Heart right ventricle (tissue), 16 donors: Measurements from ENCODE around the gene NOX5. TPM values are rescaled to one million over a fixed set of nuclear protein-coding genes. Genes with fewer than 3 reads are reported as not detected.

Experiments
- ATAC-seq, 8 donors: fragments of 200-7000 bp; cut with Tn5 transposase; one replicate each; pipeline ENCODE4 v1.9.1; 2020; ENCODE audit warnings: mild to moderate bottlenecking in 8 of 8, moderate library complexity in 8 of 8, moderate number of reproducible peaks in 1 of 8
- DNase-seq, 2 donors: peaks; one replicate each; pipeline ENCODE4 v3.0.0-alpha.2; 2020
- H3K27ac ChIP-seq, 10 donors: fragments of 200-600 bp; sonication (generic) in 2 of 10; one replicate each; pipeline versions ENCODE4 v1.5.0 to v1.8.0; 2020 to 2022; ENCODE audit warnings: mild to moderate bottlenecking in 3 of 10
- H3K27me3 ChIP-seq, 7 donors: fragments of 200-600 bp; one replicate each; pipeline ENCODE4 v1.8.0; 2021 to 2022; ENCODE audit warnings: mild to moderate bottlenecking in 2 of 7
- H3K36me3 ChIP-seq, 9 donors: fragments of 200-600 bp; sonication (generic) in 1 of 9; one replicate each; pipeline versions ENCODE4 v1.5.0 to v1.8.0; 2020 to 2022; ENCODE audit warnings: mild to moderate bottlenecking in 2 of 9
- H3K4me1 ChIP-seq, 9 donors: fragments of 200-600 bp; sonication (generic) in 1 of 9; one replicate each; pipeline versions ENCODE4 v1.5.0 to v1.8.0; 2020 to 2022; ENCODE audit warnings: mild to moderate bottlenecking in 4 of 9
- H3K4me3 ChIP-seq, 10 donors: fragments of 200-600 bp; sonication (generic) in 2 of 10; one replicate each; pipeline versions ENCODE4 v1.5.0 to v1.8.0; 2020 to 2022; ENCODE audit warnings: mild to moderate bottlenecking in 7 of 10, moderate library complexity in 2 of 10
- H3K9me3 ChIP-seq, 11 donors: fragments of 200-600 bp in 10 of 11; sonication (generic) in 2 of 11; one replicate each; pipeline versions ENCODE4 v1.5.0 to v1.8.0; 2013 to 2022; ENCODE audit warnings: mild to moderate bottlenecking in 2 of 11, control low read depth in 1 of 11, moderate library complexity in 1 of 11
- WGBS, 2 donors: extraction: QIAGEN DNeasy Blood & Tissue Kit; methylation state at CpG; one replicate each; pipeline ENCODE4 v1.1.7; 2013; ENCODE audit warnings: inconsistent platforms in 1 of 2; 5-methylcytosine and 5-hydroxymethylcytosine counted together
- intact Hi-C, 10 donors: fragments of 100-400 bp; cut with DNase I; formaldehyde crosslinking; loops; one replicate each; pipeline versions ENCODE4 v1.11.1 to v1.14.2; 2022
- polyA plus RNA-seq, 2 donors: library from polyadenylated mRNA; stranded (reverse); fragments of 200-250 nt; gene quantifications; one replicate each; pipeline ENCODE4 v1.2.3, GENCODE V29; 2013
- total RNA-seq, 10 donors: library from RNA; stranded (reverse); fragmentation: NEBNext Ultra II Directional in 3 of 10; extraction: Animal tissue kit (Norgen Biotek cat#: 25700) in 3 of 10; gene quantifications; one replicate each; pipeline versions ENCODE4 v1.2.1 to v1.2.4, GENCODE V29; 2021 to 2023
- TF ChIP-seq, protein P1 (sequence below), 9 donors: fragments of 200-600 bp; sonication (generic) in 2 of 9; IDR thresholded peaks; one replicate each; pipeline versions ENCODE4 v1.5.0 to v1.8.0; 2021 to 2022; ENCODE audit warnings: antibody characterized with exemption in 9 of 9, mild to moderate bottlenecking in 5 of 9, moderate library complexity in 1 of 9
- donor health status: Arrhythmogenic right ventricular cardiomyopathy.
- donor health status: ischemic (EF 13 %, LVEDD 7.1; RV severe dilation, severe dysfunction).
- donor health status: healthy with polysubstance abuse.
- donor health status: DM: no; HTN: yes; CAD: no.
- donor health status: DM: no; HTN: no; CAD: no.
- donor health status: ischemic (EF 25% LVEDD 6.9; RV normal size, moderate dysfunction).
- donor health status: ischemic (EF 25% LVEDD 5.7; RV mildly dilated, moderate dysfunction).
- donor health status: healthy.
- donor health status: DM: yes; HTN: yes; CAD: no.
- donor health status: Ischemic cardiomyopathy.
- donor health status: ischemic (EF 35%, LVEDD 5.7; RV mildly dilated, moderate dysfunction).
- donor health status: nonischemic (EF 11% LVEDD 7.7; RV severe dilation, severe dysfunction).
- donor health status: DM: yes; HTN: yes; CAD: no.
- donor health status: PGD.
- donor health status: ischemic (EF 29% LVEDD 5.4; RV normal size, mild dysfunction).
- donor health status: nonischemic (EF 23%, LVEDD 6.1; RV moderate dilation, normal function).

Gene NOX5
- total and polyA plus RNA-seq, 12 donors, result 0.06 to 0.37 (median 0.18) TPM; not detected in 4

GRCh38 chr15:69074001-69074842 lies 59.7 kb downstream of the NOX5 start:
- 1 to 2% methylated on average over 45 of the region's 45 CpGs for WGBS, 2 donors
- intact Hi-C loops, result loop anchor here in 2 of 10 donors (5.0 kb wide), 1 partner anchor 88 kb away; the partner anchor contains the start of gene GLCE (in 2 of the 2)
- TF ChIP-seq, protein P1, sequence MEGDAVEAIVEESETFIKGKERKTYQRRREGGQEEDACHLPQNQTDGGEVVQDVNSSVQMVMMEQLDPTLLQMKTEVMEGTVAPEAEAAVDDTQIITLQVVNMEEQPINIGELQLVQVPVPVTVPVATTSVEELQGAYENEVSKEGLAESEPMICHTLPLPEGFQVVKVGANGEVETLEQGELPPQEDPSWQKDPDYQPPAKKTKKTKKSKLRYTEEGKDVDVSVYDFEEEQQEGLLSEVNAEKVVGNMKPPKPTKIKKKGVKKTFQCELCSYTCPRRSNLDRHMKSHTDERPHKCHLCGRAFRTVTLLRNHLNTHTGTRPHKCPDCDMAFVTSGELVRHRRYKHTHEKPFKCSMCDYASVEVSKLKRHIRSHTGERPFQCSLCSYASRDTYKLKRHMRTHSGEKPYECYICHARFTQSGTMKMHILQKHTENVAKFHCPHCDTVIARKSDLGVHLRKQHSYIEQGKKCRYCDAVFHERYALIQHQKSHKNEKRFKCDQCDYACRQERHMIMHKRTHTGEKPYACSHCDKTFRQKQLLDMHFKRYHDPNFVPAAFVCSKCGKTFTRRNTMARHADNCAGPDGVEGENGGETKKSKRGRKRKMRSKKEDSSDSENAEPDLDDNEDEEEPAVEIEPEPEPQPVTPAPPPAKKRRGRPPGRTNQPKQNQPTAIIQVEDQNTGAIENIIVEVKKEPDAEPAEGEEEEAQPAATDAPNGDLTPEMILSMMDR (IDR thresholded peaks at IDR 0.05), result peak in 3 of 9 donors; percentile 10 to 36 (median 24)

DNA sequence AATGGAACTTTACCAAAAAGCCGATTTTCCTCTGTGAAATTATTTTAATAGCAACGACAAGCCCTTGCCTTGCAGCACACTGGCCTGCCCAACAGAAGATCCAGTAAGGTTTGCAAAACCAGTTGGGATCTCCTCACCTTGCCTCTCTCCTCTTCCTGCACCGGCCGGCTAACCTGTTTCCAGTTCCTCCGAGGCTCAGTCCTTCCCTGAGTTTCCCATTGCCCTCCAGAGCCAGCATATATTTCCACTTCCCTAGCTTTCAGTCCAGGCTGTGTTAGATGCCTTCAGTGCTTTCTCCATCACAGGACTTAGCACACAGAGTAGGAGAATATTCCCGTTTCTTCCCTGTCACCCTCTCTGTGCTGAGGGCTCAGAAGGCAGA lies 60.3 kb downstream of the NOX5 start:
- Histone ChIP-seq H3K27ac (peak overlapping the region in 9 of 10 donors; percentile 21 to 83 (median 68)), H3K36me3 (no peaks in the 10 kb centered on the region), H3K9me3 (peaks cover 0 to 6% (median 0%) of the 10 kb centered on the region in 11 donors), H3K4me1 (peaks cover 0 to 26% (median 12%) of the 10 kb centered on the region in 9 donors), H3K27me3 (peaks cover 0 to 28% (median 0%) of the 10 kb centered on the region in 7 donors), H3K4me3 (peak overlapping the region; percentile 37 to 67 (median 64))
- TF ChIP-seq, protein P1 (IDR thresholded peaks at IDR 0.05), result no peak
- 23% methylated on average over 6 of the region's 6 CpGs for WGBS, 2 donors
- DNase-seq, result no peak
- ATAC-seq, result peak in 4 of 8 donors; percentile 12 to 48 (median 42)
- intact Hi-C loops, result loop anchor here in 2 of 10 donors (5.0 kb wide), 1 partner anchor 87 kb away; the partner anchor contains the start of gene GLCE (in 2 of the 2)

More at GRCh38 chr15:69074001-69074842, 59.7 kb downstream of the NOX5 start:
- DNase-seq (peak; percentile 62 to 69), ATAC-seq (peak; percentile 89 to 97 (median 92))
- Histone ChIP-seq H3K36me3 (no peaks in the 10 kb centered on the region), H3K9me3 (peaks cover 0 to 6% (median 0%) of the 10 kb centered on the region in 11 donors), H3K27me3 (peaks cover 0 to 28% (median 0%) of the 10 kb centered on the region in 7 donors), H3K4me3 (peak overlapping the region; percentile 37 to 67 (median 64)), H3K4me1 (peaks cover 0 to 25% (median 12%) of the 10 kb centered on the region in 9 donors), H3K27ac (peak overlapping the region; percentile 21 to 83 (median 68))

GRCh38 chr15:69075440-69075839 lies 60.9 kb downstream of the NOX5 start:
- ATAC-seq (no peak), DNase-seq (no peak)
- intact Hi-C loops, result no loop called here
- H3K36me3 ChIP-seq, result no peaks in the 10 kb centered on the region
- peaks cover 0 to 6% (median 0%) of the 10 kb centered on the region in 11 donors for H3K9me3 ChIP-seq
- 71 to 82% methylated on average over 5 of the region's 5 CpGs for WGBS, 2 donors
- H3K27ac ChIP-seq, result peak overlapping the region in 1 of 10 donors; percentile 83
- H3K4me3 ChIP-seq, result no peak overlapping the region
- peaks cover 0 to 32% (median 16%) of the 10 kb centered on the region in 9 donors for H3K4me1 ChIP-seq
- H3K27me3 ChIP-seq, result peaks cover 0 to 28% (median 0%) of the 10 kb centered on the region in 7 donors
- TF ChIP-seq, protein P1 (IDR thresholded peaks at IDR 0.05), result no peak

- DNase-seq (no peak), ATAC-seq (no peak)
- intact Hi-C loops, result no loop called here
- TF ChIP-seq, protein P1 (IDR thresholded peaks at IDR 0.05), result no peak
- Histone ChIP-seq H3K36me3 (no peaks in the 10 kb centered on the region), H3K9me3 (peaks cover 0 to 6% (median 0%) of the 10 kb centered on the region in 11 donors), H3K4me3 (no peak overlapping the region), H3K4me1 (peaks cover 3 to 45% (median 29%) of the 10 kb centered on the region in 9 donors), H3K27me3 (peaks cover 0 to 23% (median 0%) of the 10 kb centered on the region in 7 donors), H3K27ac (no peak overlapping the region)
- WGBS, 2 donors, result 100% methylated on average over 1 of the region's 1 CpG
Measured at GRCh38 chr15:69076756-69077155, 62.3 kb downstream of the NOX5 start.
